ENCODE measurements around the gene ACAD9.
"Not testable (repeated sequence)": the region's sequence is repeated elsewhere in the genome, so short reads cannot be mapped to it uniquely, and the experiment has no call there.

ACAD9 gene

GRCh38 chr3:128863560-128863959, 15.9 kb upstream of the ACAD9 start:
- DNase-seq, result no peak

- no peak for DNase-seq
Measured at GRCh38 chr3:128864351-128864811, 15.0 kb upstream of the ACAD9 start.

GRCh38 chr3:128864849-128865804, 14.3 kb upstream of the ACAD9 start:
- not testable (repeated sequence) for DNase-seq

GRCh38 chr3:128867200-128868125, 12.0 kb upstream of the ACAD9 start:
- DNase-seq, result no peak

GRCh38 chr3:128870347-128870746, 9.1 kb upstream of the ACAD9 start:
- no peak for DNase-seq

- DNase-seq, result no peak
Measured at GRCh38 chr3:128872282-128872681, 7.1 kb upstream of the ACAD9 start.

GRCh38 chr3:128872744-128873143, 6.7 kb upstream of the ACAD9 start:
- no peak for DNase-seq

GRCh38 chr3:128873244-128874022, 6.0 kb upstream of the ACAD9 start:
- no peak for DNase-seq

GRCh38 chr3:128874481-128875180, 4.8 kb upstream of the ACAD9 start:
- no peak for DNase-seq

- no peak for DNase-seq
Measured at GRCh38 chr3:128875556-128876120, 3.8 kb upstream of the ACAD9 start.

GRCh38 chr3:128878011-128878457, 1.4 kb upstream of the ACAD9 start:
- no peak for DNase-seq

- peak; percentile 14 for DNase-seq
Measured at GRCh38 chr3:128878556-128879124, 780 bp upstream of the ACAD9 start.

- no peak for DNase-seq
Measured at GRCh38 chr3:128879991-128880390, 571 bp downstream of the ACAD9 start.

GRCh38 chr3:128880455-128880854, 1.0 kb downstream of the ACAD9 start:
- not testable (repeated sequence) for DNase-seq

GRCh38 chr3:128881576-128881975, 2.2 kb downstream of the ACAD9 start:
- no peak for DNase-seq

GRCh38 chr3:128882719-128883118, 3.3 kb downstream of the ACAD9 start:
- DNase-seq, result no peak

GRCh38 chr3:128884992-128885391, 5.6 kb downstream of the ACAD9 start:
- no peak for DNase-seq

- no peak for DNase-seq
Measured at GRCh38 chr3:128889139-128889894, 9.9 kb downstream of the ACAD9 start.

GRCh38 chr3:128895843-128896697, 16.6 kb downstream of the ACAD9 start:
- DNase-seq, result no peak

Data from NK-92 treated with Interleukin-12 subunit alpha and Interleukin-12 subunit beta, amount 100 ng/mL, for 24 hours (cell line).